Measurements from ENCODE around the gene TENM4.

Gene TENM4

GRCh38 chr11:78941226-78941851 is 499.5 kb downstream of the TENM4 start:
- in situ Hi-C loops (cut with MboI; ENCODE audit: low pct_unique_long_range_greater_than_20kb, low sequenced_read_pairs, unreplicated experiment) = no loop called here
- TF ChIP-seq CTCF (IDR thresholded peaks at IDR 0.05; ENCODE audit: extremely low read depth, insufficient read depth, missing control alignments) = no peak
- DNase-seq (ENCODE audit: low spot score) = no peak

GRCh38 chr11:78940500-78941225 is 500.2 kb downstream of the TENM4 start:
- in situ Hi-C loops (cut with MboI; ENCODE audit: low pct_unique_long_range_greater_than_20kb, low sequenced_read_pairs, unreplicated experiment) = no loop called here
- DNase-seq (ENCODE audit: low spot score) = no peak
- TF ChIP-seq CTCF (IDR thresholded peaks at IDR 0.05; ENCODE audit: extremely low read depth, insufficient read depth, missing control alignments) = no peak

GRCh38 chr11:78938971-78939370 is 501.9 kb downstream of the TENM4 start:
- no peak for TF ChIP-seq CTCF (IDR thresholded peaks at IDR 0.05; ENCODE audit: extremely low read depth, insufficient read depth, missing control alignments)
- no peak for DNase-seq (ENCODE audit: low spot score)
- in situ Hi-C loops (cut with MboI; ENCODE audit: low pct_unique_long_range_greater_than_20kb, low sequenced_read_pairs, unreplicated experiment) = no loop called here

- DNase-seq (ENCODE audit: low spot score) = no peak
- in situ Hi-C loops (cut with MboI; ENCODE audit: low pct_unique_long_range_greater_than_20kb, low sequenced_read_pairs, unreplicated experiment) = no loop called here
- TF ChIP-seq CTCF (IDR thresholded peaks at IDR 0.05; ENCODE audit: extremely low read depth, insufficient read depth, missing control alignments) = no peak
Measured at GRCh38 chr11:78938036-78938435, 502.8 kb downstream of the TENM4 start.

GRCh38 chr11:78935398-78936068 is 505.3 kb downstream of the TENM4 start:
- TF ChIP-seq CTCF (IDR thresholded peaks at IDR 0.05; ENCODE audit: extremely low read depth, insufficient read depth, missing control alignments) = no peak
- in situ Hi-C loops (cut with MboI; ENCODE audit: low pct_unique_long_range_greater_than_20kb, low sequenced_read_pairs, unreplicated experiment) = no loop called here
- no peak for DNase-seq (ENCODE audit: low spot score)

GRCh38 chr11:78933350-78933749 is 507.5 kb downstream of the TENM4 start:
- no peak for TF ChIP-seq CTCF (IDR thresholded peaks at IDR 0.05; ENCODE audit: extremely low read depth, insufficient read depth, missing control alignments)
- in situ Hi-C loops (cut with MboI; ENCODE audit: low pct_unique_long_range_greater_than_20kb, low sequenced_read_pairs, unreplicated experiment) = no loop called here
- no peak for DNase-seq (ENCODE audit: low spot score)
